Gastrocnemius medialis (tissue), 4 donors: ENCODE measurements around the gene RIOX2.

Experiments used
- POLR2A ChIP-seq, 2 donors: fragments of 450-650 bp; IDR thresholded peaks; one replicate each; pipeline ENCODE4 v1.6.1; 2017; ENCODE audit warnings: antibody characterized with exemption in 2 of 2, mild to moderate bottlenecking in 2 of 2, moderate library complexity in 2 of 2
- TF ChIP-seq, protein P1 (sequence below), 5 experiments: fragments of 450-650 bp in 3 of 5; fragments of 200-600 bp in 2 of 5; sonication (generic) in 2 of 5; IDR thresholded peaks in 4 of 5; conservative IDR thresholded peaks in 1 of 5; 1 replicate in 4 of 5; 2 replicates in 1 of 5; pipeline ENCODE4 v1.5.1; 2016 to 2019; ENCODE audit warnings: antibody characterized with exemption in 5 of 5, mild to moderate bottlenecking in 3 of 5, moderate library complexity in 3 of 5

DNA sequence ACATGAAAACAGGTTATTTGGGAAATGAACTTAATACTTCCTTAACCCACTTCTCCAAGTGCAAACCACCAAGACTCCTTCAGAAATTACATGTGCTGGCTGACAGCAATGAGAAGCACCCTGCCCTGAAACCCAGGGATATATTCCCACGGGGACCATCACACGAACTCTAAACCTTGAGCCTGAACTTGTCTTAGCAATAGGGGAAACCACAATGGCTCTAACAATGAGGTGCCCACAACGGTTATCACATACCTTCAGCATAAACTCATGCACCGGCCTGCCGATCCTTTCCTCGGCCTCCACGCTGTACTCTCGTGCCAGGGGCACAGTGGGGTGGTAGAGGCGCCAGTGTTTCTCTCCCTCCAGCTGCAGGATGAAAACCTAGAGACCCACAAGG, 13.4 kb downstream of the RIOX2 start:
- TF ChIP-seq, protein P1, sequence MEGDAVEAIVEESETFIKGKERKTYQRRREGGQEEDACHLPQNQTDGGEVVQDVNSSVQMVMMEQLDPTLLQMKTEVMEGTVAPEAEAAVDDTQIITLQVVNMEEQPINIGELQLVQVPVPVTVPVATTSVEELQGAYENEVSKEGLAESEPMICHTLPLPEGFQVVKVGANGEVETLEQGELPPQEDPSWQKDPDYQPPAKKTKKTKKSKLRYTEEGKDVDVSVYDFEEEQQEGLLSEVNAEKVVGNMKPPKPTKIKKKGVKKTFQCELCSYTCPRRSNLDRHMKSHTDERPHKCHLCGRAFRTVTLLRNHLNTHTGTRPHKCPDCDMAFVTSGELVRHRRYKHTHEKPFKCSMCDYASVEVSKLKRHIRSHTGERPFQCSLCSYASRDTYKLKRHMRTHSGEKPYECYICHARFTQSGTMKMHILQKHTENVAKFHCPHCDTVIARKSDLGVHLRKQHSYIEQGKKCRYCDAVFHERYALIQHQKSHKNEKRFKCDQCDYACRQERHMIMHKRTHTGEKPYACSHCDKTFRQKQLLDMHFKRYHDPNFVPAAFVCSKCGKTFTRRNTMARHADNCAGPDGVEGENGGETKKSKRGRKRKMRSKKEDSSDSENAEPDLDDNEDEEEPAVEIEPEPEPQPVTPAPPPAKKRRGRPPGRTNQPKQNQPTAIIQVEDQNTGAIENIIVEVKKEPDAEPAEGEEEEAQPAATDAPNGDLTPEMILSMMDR (IDR thresholded peaks at IDR 0.05 in 4 of 5, conservative IDR thresholded peaks at IDR 0.05 in 1 of 5), result no peak
- TF ChIP-seq POLR2A (IDR thresholded peaks at IDR 0.05), result no peak
